ENCODE data around the gene RELL1.

Gene RELL1

DNA sequence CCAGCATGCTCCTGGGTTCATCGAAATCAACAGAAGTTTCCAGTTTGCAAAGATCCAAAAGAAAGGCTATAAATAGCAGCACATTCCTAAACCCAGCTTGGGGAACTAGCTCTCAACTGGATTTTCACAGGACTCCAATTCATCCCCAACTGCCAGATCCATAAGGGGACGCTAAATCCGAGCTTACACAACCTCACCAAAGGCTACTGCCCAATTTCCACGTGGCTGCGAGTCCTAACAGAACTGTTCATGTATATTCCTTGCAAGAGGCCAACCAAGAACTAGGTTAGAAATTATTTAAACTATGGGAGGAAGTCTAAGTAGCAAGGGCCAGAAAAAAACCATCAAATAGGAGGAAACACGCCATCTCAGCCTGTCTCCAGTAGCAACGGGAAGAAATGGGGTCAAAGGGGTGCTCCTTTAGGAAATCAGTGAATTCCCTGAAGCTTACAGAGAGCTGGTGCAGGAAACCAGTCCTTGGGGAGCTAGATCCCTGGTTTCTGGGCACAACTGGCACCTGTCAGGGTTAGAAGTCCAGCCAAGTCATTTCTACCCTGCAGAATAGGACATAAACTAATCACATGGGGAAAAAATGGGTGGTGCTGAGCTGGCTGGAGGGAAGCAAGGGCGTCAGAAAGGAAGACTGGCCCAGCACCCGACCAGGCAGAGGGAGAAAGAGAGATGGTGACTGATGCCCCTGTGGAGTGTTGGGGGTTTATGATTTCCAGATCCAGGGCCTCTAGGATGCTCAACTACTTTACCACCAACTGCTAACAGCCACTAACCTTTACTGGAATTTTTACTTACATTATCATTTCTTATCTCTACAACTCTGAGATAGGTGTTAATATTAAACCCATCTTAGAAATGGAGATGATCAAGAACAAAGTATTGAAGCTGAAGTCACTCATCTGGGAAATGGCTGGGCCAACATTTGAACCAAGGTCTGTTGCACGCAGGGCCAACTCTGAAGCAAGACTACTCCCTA lies 20.5 kb downstream of the RELL1 start:
- DNase-seq (ENCODE audit: low read depth) = no peak

DNA sequence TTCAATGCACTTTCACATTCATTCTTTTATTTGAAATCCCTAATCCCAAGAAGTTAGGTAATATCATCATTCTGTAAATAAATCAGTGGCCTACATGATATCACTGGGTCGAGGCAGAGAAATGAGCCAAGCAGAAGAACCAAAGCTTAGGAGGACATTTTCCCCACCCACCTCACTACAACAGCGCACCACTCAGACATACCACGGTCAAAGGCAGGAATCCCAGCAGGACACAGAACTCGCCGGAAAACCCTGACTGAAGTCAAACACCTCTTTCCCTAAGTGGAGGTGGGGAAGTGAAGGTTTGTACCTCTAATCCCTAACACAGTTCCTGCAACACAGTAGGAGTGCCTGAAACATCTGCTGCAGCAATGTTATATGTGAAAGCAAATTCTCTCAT lies 21.5 kb downstream of the RELL1 start:
- DNase-seq (ENCODE audit: low read depth) = no peak

DNA sequence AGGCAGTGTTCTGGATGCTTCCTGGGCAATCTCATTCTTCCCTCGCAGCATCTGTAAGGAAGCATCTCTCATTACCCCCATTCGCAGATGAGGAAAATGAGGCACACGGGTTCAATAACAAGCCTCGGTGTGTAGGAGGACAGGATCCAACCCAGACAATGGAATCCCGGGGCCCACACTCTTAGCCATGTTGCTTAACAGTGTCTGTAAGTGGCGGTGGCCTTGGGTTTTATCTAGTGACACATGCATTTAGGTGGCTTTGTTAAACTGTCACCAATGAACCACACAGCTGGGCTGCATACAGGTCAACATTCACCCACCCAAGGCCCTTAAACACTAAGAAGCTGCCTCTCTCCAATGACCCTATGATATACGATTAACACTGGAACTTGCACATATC lies 22.6 kb downstream of the RELL1 start:
- no peak for DNase-seq (ENCODE audit: low read depth)

DNA sequence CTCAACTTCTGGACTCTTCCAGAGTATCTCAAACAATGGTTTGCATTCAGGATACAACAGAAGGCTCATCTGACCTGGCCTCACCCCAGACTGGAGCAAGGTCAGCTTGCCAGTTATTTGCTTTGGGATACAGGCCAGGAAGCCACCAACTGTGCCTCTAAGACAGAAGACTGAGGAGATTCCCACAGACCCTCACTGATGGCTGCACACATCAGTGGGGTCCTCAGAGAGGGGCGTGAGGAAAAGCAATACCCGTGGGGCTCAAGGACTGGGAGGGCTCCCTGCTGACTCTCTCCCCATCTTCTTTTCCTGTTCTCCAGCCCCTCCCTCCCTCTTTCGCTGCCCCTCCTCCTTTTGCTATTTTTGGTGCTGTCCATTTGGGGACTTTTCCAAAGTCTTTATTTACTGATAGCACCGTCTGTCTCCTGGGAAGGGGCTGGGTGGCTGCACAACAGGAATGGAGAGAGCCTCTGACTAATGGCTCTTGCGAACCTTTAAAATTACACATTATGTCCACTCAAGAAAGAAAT lies 23.2 kb downstream of the RELL1 start:
- no peak for DNase-seq (ENCODE audit: low read depth)

DNA sequence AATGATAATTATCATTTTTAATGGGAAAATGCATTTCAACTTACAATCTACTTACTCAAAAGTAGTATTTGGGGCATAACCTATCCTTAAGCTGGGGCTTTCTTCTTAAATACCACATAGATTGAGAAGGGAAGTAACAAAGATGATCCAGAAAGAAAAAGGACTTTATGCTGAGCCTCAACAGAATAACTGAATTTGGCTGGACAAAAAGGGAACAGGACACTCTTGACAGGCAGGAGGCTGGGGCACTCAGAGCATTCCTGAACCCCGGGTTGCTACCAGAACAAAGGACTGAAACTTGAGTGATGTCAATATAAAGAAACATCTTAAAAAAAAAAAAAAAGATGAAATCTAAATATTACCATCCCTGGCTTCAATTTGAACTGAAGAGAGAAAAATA lies 23.9 kb downstream of the RELL1 start:
- DNase-seq (ENCODE audit: low read depth) = no peak

DNA sequence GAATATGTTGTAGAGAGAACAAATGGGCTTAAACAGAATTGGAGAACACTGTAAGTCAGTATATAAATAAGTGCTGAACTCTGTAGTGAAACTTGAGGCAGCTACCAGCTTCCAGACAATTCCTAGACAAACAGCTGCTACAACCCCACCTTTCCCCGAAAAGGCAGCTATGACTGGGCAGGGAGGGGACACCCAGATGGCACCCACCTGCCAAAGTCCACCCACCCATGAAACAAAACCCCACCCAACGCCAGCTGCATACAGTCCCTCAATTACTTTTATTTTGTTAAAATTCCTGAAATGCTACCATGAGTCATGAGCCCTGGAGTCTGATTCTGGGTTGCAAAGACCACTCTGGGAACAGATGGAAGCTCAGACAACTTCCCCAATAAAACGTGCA lies 24.4 kb downstream of the RELL1 start:
- DNase-seq (ENCODE audit: low read depth) = no peak

DNA sequence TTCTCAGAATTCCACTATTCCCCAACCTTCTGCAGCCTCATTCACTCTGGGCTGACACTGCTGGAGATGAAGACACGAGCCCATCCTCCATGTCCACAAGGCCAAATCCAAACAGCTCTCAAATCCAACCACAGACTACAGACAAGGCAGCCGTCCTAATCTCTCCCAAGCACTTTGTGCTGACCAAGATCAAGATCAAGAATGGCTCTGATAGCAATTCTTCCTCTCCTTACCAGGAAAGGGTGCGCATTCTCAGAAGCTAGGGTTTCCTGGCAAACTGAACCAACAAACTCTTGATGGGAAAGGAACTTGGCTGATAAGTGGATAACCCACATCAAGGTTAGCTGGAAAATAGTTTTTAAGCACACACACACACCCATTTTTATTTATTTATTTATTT lies 26.5 kb downstream of the RELL1 start:
- no peak for DNase-seq (ENCODE audit: low read depth)

DNA sequence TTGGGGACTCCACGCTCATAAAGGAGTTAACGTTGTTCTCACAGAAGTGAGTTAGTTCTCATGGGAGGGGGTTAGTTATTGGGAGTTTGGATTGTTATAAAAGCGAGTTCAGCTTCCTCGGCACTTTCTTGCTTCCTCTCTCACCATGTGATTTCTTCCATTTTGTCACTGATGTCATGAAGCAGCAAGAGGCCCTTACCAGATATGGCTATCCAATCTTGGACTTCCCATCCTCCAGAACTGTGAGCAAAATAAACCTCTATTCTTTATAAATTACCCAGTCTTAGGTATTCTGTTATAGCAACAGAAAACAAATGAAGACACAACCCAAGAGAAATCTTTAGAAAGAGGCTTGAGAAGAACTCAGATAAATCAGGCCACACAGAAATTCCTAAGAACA lies 29.5 kb downstream of the RELL1 start:
- DNase-seq (ENCODE audit: low read depth) = no peak

DNA sequence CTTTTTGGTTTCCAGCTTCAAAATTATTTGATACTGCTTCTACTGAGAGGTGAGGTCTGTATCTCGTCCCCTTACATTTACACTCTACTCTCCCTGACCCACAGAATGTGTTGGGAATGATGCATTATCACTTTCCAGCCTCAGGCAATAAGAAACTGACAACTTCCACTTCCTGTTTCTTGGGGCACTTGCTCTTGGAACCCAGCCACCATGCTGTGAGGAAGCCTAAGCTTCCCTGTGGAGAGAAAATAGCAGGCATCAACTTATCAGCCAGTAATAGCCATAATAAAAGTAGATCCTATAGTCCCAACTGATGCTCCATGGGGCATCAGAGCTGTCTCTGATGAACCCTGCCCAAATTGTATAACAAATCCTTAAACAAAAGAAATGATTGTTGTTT lies 32.6 kb downstream of the RELL1 start:
- DNase-seq (ENCODE audit: low read depth) = no peak

DNA sequence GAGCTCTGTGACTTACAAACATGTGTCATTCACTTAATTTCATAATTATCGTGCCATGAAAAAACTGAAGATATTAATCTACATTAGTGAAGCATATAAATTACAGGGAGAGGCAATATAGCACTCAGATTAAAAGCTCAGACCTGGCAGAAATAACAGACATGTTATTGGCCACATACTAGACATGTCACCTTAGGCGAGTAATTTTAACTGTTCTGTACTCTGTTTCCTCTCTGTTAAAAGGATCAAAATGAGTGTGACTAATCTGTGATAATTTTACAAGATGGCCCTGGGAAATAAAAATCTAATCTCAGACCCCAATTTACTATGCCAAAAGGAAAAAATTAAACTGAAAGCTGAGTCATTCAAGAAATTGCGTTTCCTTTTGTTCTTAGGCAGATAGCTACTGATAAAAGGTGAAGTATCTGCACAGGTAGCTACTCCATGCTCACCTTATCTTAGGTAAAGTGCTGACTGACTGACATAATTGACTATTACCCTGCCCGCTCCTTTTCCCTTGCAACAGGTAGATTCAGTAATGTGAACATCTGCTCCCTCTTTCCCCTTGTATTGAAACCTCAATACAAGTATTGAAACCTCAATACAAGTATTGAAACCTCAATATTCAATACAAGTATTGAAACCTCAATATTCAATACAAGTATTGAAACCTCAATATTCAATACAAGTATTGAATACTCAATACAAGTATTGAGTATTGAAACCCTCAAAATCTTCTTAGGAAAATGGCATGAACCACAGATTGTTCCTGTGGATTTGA lies 33.2 kb downstream of the RELL1 start:
- no peak for DNase-seq (ENCODE audit: low read depth)

DNA sequence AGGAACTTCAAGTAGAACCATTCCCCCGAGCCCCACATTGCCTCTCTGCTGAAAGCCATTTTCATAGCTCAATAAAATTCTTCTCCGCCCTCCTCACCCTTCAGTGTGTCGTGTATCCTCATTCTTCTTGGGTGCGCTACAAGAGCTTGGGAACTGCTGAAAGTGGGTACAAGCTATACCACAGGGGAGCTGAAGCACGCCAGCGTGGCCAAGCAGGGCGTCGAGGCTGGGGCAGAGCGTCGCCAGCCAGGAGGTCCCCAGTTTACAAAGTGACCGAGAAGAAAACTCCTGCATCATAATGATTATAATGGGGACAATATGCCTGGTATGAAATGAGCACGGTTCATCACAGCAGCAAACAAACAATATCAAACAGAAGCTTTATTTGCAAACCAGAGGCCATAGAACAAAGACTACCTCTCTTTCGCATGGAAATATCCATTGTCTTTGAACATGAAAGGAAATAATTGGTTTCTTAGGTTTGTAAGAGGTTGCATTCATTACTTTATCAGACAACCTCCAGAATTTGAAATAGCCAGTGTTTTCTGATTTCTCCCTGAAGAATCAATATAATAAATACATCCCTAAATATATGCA lies 34.3 kb downstream of the RELL1 start:
- no peak for DNase-seq (ENCODE audit: low read depth)

DNA sequence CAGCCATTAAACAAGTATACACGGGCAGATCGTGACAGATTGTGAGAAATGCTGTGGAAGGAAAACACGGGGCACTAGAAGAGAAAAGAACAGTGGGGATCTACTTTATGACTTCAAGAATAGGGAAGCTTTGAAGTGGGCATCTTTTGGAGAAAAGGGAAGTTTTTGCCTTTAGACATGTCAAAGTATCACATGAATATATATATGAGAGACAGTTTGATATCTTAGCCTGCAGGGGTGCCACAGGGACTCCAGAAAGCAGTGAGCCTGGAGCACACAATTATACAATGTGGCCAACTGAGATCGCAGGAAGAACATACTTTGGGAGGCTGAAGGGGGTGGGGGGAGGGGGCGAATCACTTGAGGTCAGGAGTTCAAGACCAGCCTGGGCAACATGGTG lies 35.7 kb downstream of the RELL1 start:
- no peak for DNase-seq (ENCODE audit: low read depth)

DNA sequence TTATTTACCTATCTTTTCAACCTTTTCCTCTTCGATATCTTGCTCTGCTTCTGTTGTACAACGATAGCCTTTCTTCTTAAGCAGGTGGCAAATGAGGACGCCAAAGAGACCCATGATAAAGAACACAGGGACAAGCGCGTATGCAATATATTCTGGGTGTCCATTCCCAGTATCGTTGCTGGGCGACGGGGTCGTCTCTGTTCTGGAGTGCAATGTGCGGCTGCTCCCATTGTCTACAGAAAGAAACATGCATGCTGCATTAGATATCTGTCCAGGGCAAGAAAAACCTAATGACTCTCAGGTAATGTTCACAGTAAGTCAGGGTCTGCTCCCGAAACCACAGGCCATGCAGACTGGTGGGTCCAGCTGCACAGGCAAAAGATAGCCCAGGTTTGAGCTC lies 36.9 kb downstream of the RELL1 start:
- no peak for DNase-seq (ENCODE audit: low read depth)

DNA sequence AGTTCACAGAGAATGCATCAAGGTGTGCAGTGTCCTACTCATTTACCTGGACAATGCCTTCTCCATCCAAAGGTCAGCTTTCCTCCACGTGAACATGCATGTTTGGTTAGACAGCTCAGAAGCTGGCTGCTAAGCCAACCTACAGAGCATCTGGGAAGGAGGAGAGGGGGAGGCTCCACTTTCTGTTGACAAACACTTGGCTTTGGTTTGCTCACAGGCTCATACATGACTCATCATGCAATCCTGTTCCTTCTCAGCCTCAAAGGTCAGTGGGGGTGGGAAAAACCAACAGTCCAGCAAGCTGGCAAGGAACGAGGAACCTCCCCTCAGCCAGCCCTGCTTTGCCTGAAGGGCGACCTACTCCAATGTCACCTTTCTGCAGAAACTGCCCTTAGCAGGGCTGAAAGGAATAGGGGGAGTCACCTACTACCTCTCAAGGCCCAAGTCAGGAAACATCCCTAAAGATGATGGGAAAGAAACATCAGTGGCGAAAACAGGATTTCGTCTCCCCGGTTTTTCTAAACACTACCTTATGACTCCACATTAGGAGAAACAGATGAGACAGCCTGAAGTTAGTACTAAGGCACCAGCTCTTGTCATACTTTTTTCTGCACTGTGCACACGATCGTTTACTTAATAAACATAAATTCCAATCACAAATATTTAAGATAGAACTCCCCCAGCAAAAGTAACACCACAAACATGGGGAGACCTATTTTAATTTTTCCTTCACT lies 37.9 kb downstream of the RELL1 start:
- DNase-seq (ENCODE audit: low read depth) = no peak

DNA sequence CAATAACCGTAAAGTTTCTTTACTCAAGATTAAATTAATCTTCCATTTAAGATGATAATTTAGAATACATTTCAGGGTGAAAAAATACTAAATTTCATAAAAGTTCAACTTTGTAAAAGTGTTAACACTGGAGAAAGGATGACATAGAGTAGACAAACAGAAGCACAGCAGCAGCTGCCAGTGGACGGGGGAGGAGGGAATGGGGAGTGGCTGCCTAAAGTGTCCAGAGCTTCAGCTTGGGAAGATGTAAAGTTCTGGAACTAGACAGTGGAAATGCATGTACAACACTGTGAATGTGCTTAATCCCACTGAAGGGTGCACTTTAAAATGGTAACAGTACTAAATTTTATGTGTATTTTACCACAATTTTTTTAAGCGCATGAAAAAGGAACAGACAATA lies 39.9 kb downstream of the RELL1 start:
- DNase-seq (ENCODE audit: low read depth) = no peak

DNA sequence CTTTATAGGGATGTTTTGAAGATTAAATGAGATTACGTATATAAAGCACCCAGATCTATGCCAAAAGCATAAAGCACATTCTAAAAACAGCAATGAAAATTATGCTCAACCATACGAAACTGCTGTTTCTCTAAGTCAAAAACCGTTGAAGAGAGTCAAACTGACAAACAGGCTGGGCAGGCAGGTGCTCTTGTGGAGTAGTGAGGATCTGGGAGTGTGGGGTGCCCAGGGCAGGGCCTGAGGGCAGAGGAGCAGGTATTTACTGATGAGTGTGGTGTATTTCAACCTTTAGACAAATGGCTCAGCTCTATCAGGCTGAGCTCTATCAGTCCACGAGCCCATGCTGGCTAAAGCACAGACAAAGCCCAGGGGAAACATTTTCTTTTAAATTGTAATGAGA lies 40.4 kb downstream of the RELL1 start:
- DNase-seq (ENCODE audit: low read depth) = no peak

DNA sequence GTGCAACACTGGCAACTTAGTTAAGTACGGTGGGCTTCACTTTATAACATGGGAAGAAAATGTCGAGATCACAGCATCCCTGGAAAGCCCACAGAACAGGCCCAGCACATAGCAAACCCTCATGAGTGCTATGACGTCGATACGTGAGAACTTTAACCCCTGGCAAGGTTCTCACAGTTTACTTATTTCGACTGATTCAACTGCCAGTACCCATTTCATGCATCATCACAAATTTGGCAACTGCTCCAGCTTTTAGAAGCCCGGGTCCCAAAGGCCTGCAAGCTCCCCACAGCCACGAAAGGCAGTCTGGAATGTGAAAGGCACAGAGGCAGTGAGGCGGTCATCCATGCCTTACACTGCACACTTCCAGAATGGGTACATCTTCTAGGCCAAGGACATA lies 41.2 kb downstream of the RELL1 start:
- no peak for DNase-seq (ENCODE audit: low read depth)

DNA sequence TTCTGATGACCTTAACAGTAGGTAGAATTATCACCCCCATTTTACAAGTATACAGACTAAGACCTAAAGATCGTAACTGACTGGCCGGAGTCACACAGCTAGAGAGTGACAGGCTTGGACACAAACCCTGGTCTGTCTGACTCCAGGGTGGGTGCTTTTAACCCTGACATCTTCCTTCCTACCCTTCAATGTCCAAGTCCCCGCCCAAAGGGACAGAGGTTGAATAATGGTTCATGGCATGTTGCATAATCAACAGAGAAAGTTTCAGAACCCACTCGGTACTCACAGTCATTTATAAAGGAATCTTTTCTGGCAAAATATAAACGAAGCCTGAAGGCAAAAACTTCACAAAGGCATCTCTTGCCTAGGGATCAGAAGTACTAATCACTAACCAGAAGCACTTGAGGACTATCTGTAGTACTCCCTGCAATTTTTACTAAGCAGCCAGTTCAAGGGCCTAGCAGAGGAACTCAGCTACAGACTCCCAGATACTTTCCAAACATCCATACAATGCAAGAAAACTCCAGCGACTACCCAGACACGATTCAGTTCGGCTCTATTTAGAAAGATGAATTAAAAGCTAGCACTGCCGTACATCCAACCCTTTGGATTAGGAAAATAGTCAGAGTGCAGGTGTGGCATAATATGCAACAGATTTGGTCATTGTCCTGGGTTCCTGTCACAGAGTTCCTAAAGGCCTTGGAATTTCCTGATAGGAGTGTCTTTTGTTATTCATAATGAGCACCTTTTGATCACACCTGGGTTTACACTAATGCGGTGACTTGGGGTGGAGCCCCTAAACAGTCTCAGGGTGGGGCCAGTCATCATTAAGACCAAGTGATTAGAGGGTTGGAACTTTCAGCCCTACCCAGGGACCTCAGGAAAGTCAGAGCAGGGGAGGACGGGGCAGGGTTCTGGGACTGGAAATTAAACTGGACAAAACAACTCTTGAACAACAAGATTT lies 44.0 kb downstream of the RELL1 start:
- DNase-seq (ENCODE audit: low read depth) = no peak

DNA sequence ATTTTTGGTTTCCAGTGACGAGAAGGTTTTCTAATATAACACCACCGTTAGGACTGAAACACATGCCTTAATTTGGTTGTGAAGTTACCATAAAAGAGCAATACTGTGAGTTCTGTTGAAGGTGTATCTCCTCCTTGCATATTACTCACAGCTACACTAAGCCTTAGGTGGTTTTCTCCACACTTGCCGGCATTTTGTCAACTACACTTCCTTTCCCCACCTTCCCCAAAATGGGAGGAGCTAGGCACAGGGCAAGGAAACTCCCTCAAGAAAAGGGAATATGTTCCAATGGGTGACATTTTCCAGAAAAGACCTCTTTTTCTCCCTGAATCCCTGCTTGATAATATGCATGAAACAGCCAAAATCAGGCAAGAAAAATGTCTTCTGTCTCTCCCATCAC lies 44.8 kb downstream of the RELL1 start:
- DNase-seq (ENCODE audit: low read depth) = no peak

DNA sequence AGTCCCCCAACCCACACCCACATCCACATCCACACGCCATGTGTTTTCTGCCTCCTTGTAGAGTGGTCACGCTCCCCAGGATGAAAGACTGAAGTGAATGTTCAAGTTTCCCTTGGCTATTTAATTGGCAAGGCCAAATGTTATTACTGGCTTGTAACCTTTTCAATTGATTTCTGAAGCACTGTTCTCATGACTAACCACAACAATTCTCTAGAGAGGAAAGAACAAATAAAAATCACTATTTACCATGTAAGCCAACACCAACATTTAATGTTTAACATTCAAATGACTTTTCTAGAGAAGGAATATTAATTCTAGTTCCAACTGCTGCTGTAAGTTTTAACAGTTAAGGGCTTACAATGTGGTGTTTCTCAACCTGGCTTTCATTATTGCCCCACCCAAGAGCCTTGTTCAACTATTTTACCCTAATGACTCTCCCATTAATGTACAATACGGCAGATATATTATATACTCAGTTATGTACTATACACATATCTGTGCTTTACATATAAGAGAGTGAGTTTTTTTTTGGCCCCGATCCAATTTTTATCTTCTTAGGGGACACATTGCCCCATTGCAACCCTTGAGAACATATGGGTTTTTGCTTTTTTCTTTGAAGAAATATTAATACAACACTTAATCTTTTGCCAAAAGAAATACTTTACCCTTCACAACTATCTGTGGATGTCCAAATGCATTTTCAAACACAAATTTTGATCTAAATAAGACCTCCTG lies 46.5 kb downstream of the RELL1 start:
- no peak for DNase-seq (ENCODE audit: low read depth)

Measured in activated T-cell treated with anti-CD3 and anti-CD28 coated beads for 1 hour (primary cell).